Astrocyte of the cerebellum (primary cell): ENCODE measurements around the gene ATP1B1.
"Not testable (repeated sequence)": the region's sequence is repeated elsewhere in the genome, so short reads cannot be mapped to it uniquely, and the experiment has no call there.

Experiments used
- DNase-seq: peaks from one replicate; pipeline ENCODE4 v3.0.0-alpha.2; 2011; ENCODE audit warnings: low read depth
- H3K4me3 ChIP-seq: 2 replicates; pipeline ENCODE4 v1.5.1; 2011; ENCODE audit warnings: mild to moderate bottlenecking, low read depth, low read length, moderate library complexity
- in situ Hi-C: cut with HindIII; loops from 2 replicates; pipeline ENCODE4 v1.10.0; 2017; ENCODE audit warnings: low sequenced_read_pairs
- TF ChIP-seq, protein P1 (sequence below): IDR thresholded peaks from 2 replicates; pipeline ENCODE4 v1.5.1; 2012; ENCODE audit warnings: low read length, low read depth, moderate library complexity, mild to moderate bottlenecking; ENCODE audit errors: missing control alignments

The ATP1B1 gene

GRCh38 chr1:169163059-169163458, 56.6 kb downstream of the ATP1B1 start:
- TF ChIP-seq, protein P1, sequence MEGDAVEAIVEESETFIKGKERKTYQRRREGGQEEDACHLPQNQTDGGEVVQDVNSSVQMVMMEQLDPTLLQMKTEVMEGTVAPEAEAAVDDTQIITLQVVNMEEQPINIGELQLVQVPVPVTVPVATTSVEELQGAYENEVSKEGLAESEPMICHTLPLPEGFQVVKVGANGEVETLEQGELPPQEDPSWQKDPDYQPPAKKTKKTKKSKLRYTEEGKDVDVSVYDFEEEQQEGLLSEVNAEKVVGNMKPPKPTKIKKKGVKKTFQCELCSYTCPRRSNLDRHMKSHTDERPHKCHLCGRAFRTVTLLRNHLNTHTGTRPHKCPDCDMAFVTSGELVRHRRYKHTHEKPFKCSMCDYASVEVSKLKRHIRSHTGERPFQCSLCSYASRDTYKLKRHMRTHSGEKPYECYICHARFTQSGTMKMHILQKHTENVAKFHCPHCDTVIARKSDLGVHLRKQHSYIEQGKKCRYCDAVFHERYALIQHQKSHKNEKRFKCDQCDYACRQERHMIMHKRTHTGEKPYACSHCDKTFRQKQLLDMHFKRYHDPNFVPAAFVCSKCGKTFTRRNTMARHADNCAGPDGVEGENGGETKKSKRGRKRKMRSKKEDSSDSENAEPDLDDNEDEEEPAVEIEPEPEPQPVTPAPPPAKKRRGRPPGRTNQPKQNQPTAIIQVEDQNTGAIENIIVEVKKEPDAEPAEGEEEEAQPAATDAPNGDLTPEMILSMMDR, result no peak
- DNase-seq, result no peak

GRCh38 chr1:169175461-169175860, 69.0 kb downstream of the ATP1B1 start:
- in situ Hi-C loops, result no loop called here
- TF ChIP-seq, protein P1, result no peak
- DNase-seq, result no peak
- H3K4me3 ChIP-seq, result no peak overlapping the region

More at GRCh38 chr1:169163059-169163458, 56.6 kb downstream of the ATP1B1 start:
- in situ Hi-C loops, result no loop called here
- no peak overlapping the region for H3K4me3 ChIP-seq

GRCh38 chr1:169179431-169179830, 72.9 kb downstream of the ATP1B1 start:
- H3K4me3 ChIP-seq, DNase-seq, in situ Hi-C loops: not testable (repeated sequence)

GRCh38 chr1:169180174-169180573, 73.7 kb downstream of the ATP1B1 start:
- H3K4me3 ChIP-seq, result no peak overlapping the region
- in situ Hi-C loops, result no loop called here
- DNase-seq, result no peak
- TF ChIP-seq, protein P1, result no peak
